ENCODE data around the gene CRYBB3.

CRYBB3 gene

GRCh38 chr22:25160120-25160996, 39.3 kb upstream of the CRYBB3 start:
- Histone ChIP-seq H3K27me3 (replicated peaks) (no peaks in the 10 kb centered on the region), H3K27ac (no peak overlapping the region), H3K4me3 (ENCODE audit: low read depth, low read length) (no peak overlapping the region), H3K36me3 (replicated peaks) (no peaks in the 10 kb centered on the region)
- TF ChIP-seq CTCF (IDR thresholded peaks at IDR 0.05; ENCODE audit: low read depth, low read length, missing control alignments): no peak
- no peak for DNase-seq
- in situ Hi-C loops (cut with HindIII; ENCODE audit: low pct_ligation_motif_present, low sequenced_read_pairs): no loop called here

GRCh38 chr22:25161017-25161915, 38.4 kb upstream of the CRYBB3 start:
- TF ChIP-seq CTCF (IDR thresholded peaks at IDR 0.05; ENCODE audit: low read depth, low read length, missing control alignments): no peak
- H3K36me3 ChIP-seq (replicated peaks): no peaks in the 10 kb centered on the region
- no peaks in the 10 kb centered on the region for H3K27me3 ChIP-seq (replicated peaks)
- no peak overlapping the region for H3K27ac ChIP-seq
- no peak overlapping the region for H3K4me3 ChIP-seq (ENCODE audit: low read depth, low read length)
- DNase-seq: no peak
- in situ Hi-C loops (cut with HindIII; ENCODE audit: low pct_ligation_motif_present, low sequenced_read_pairs): no loop called here

- no peak for DNase-seq
- in situ Hi-C loops (cut with HindIII; ENCODE audit: low pct_ligation_motif_present, low sequenced_read_pairs): no loop called here
- no peak for TF ChIP-seq CTCF (IDR thresholded peaks at IDR 0.05; ENCODE audit: low read depth, low read length, missing control alignments)
- H3K27ac ChIP-seq: no peak overlapping the region
- no peak overlapping the region for H3K4me3 ChIP-seq (ENCODE audit: low read depth, low read length)
- H3K27me3 ChIP-seq (replicated peaks): no peaks in the 10 kb centered on the region
- H3K36me3 ChIP-seq (replicated peaks): no peaks in the 10 kb centered on the region
These were observed 37.6 kb upstream of the CRYBB3 start for GRCh38 chr22:25161916-25162530.

- DNase-seq: no peak
- no peak overlapping the region for H3K27ac ChIP-seq
- no peaks in the 10 kb centered on the region for H3K27me3 ChIP-seq (replicated peaks)
- in situ Hi-C loops (cut with HindIII; ENCODE audit: low pct_ligation_motif_present, low sequenced_read_pairs): no loop called here
- H3K36me3 ChIP-seq (replicated peaks): no peaks in the 10 kb centered on the region
- no peak for TF ChIP-seq CTCF (IDR thresholded peaks at IDR 0.05; ENCODE audit: low read depth, low read length, missing control alignments)
- no peak overlapping the region for H3K4me3 ChIP-seq (ENCODE audit: low read depth, low read length)
These were observed 37.1 kb upstream of the CRYBB3 start for GRCh38 chr22:25162561-25162960.

GRCh38 chr22:25165785-25166184, 33.9 kb upstream of the CRYBB3 start:
- H3K27ac ChIP-seq: no peak overlapping the region
- no peaks in the 10 kb centered on the region for H3K27me3 ChIP-seq (replicated peaks)
- no peak overlapping the region for H3K4me3 ChIP-seq (ENCODE audit: low read depth, low read length)
- TF ChIP-seq CTCF (IDR thresholded peaks at IDR 0.05; ENCODE audit: low read depth, low read length, missing control alignments): no peak
- no peak for DNase-seq
- in situ Hi-C loops (cut with HindIII; ENCODE audit: low pct_ligation_motif_present, low sequenced_read_pairs): no loop called here
- no peaks in the 10 kb centered on the region for H3K36me3 ChIP-seq (replicated peaks)

All from brain microvascular endothelial cell (primary cell).